Measurements from ENCODE around the gene PPP1R14B.
"Not testable (repeated sequence)": the region's sequence is repeated elsewhere in the genome, so short reads cannot be mapped to it uniquely, and the experiment has no call there.

Gene PPP1R14B

GRCh38 chr11:64251016-64251752 lies 4.4 kb upstream of the PPP1R14B start, which contains the start of gene PLCB3:
Gene PLCB3 (plus strand): TSS chr11:64251530. CDS start chr11:64251650, 120 bp downstream.
- Mint-ChIP-seq H3K4me3 (peak within 1 kb of the TSS; percentile 91 to 94), H3K27me3 (no peaks in the 10 kb centered on the region), H3K36me3 (ENCODE audit: insufficient read depth) (peaks cover 18% of the 10 kb centered on the region), H3K9me3 (no peaks in the 10 kb centered on the region), H3K4me1 (ENCODE audit: low read depth in 2 of 2) (peaks cover 7 to 26% of the 10 kb centered on the region in 2 donors), H3K27ac (peak within 1 kb of the TSS in 1 of 2 donors; percentile 86)
- peak; percentile 65 for ATAC-seq (replicated peaks)
- DNase-seq = peak; percentile 49 to 62 (median 50)

- H3K27me3 Mint-ChIP-seq = no peaks in the 10 kb centered on the region
- H3K36me3 Mint-ChIP-seq (ENCODE audit: insufficient read depth) = peaks cover 23% of the 10 kb centered on the region
- peak overlapping the region; percentile 67 to 91 for H3K4me3 Mint-ChIP-seq
- no peak overlapping the region for H3K27ac Mint-ChIP-seq
- no peak for DNase-seq
- no peaks in the 10 kb centered on the region for H3K9me3 Mint-ChIP-seq
- no peak for ATAC-seq (replicated peaks)
- H3K4me1 Mint-ChIP-seq (ENCODE audit: low read depth in 2 of 2) = peaks cover 14 to 32% of the 10 kb centered on the region in 2 donors
Measured at GRCh38 chr11:64250415-64251015, 3.8 kb upstream of the PPP1R14B start.

GRCh38 chr11:64249563-64250414 lies 3.0 kb upstream of the PPP1R14B start:
- no peak for ATAC-seq (replicated peaks)
- H3K36me3 Mint-ChIP-seq (ENCODE audit: insufficient read depth) = peaks cover 21% of the 10 kb centered on the region
- H3K27ac Mint-ChIP-seq = no peak overlapping the region
- no peak for DNase-seq
- no peaks in the 10 kb centered on the region for H3K27me3 Mint-ChIP-seq
- peaks cover 21 to 34% of the 10 kb centered on the region in 2 donors for H3K4me1 Mint-ChIP-seq (ENCODE audit: low read depth in 2 of 2)
- H3K4me3 Mint-ChIP-seq = peak overlapping the region in 1 of 2 donors; percentile 67
- no peaks in the 10 kb centered on the region for H3K9me3 Mint-ChIP-seq

DNA sequence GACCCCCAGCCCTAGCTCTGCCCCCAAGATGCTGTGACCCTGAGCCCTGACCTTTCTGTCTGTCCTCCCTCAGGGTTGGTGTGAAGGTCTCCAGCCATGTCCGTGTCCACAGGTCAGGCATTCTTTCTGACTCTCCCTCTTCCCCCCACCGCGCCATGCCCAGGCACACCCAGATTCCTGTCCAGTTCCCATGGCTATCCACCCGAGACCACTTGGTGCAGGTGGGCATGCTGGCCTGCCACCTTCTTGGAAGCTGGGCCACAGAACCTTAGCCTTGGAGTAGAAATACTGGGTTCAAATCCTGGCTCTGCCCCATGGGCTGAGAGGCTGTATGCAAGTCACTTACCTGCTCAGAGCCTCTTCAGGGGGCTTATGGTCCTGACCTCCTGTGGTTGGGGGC lies 2.3 kb upstream of the PPP1R14B start:
- Mint-ChIP-seq H3K36me3 (ENCODE audit: insufficient read depth) (peaks cover 18% of the 10 kb centered on the region), H3K9me3 (no peaks in the 10 kb centered on the region), H3K4me1 (ENCODE audit: low read depth in 2 of 2) (peaks cover 21 to 33% of the 10 kb centered on the region in 2 donors), H3K27ac (no peak overlapping the region), H3K4me3 (peak overlapping the region in 1 of 2 donors; percentile 89), H3K27me3 (no peaks in the 10 kb centered on the region)
- no peak for ATAC-seq (replicated peaks)
- no peak for DNase-seq

GRCh38 chr11:64248578-64248977 lies 1.8 kb upstream of the PPP1R14B start:
- no peaks in the 10 kb centered on the region for H3K9me3 Mint-ChIP-seq
- no peaks in the 10 kb centered on the region for H3K27me3 Mint-ChIP-seq
- H3K27ac Mint-ChIP-seq = no peak overlapping the region
- DNase-seq (no peak), ATAC-seq (replicated peaks) (no peak)
- H3K36me3 Mint-ChIP-seq (ENCODE audit: insufficient read depth) = peaks cover 18% of the 10 kb centered on the region
- peak overlapping the region in 1 of 2 donors; percentile 89 for H3K4me3 Mint-ChIP-seq
- H3K4me1 Mint-ChIP-seq (ENCODE audit: low read depth in 2 of 2) = peaks cover 24 to 29% of the 10 kb centered on the region in 2 donors

GRCh38 chr11:64247729-64248531 lies 1.2 kb upstream of the PPP1R14B start:
- ATAC-seq (replicated peaks) (no peak), DNase-seq (no peak)
- Mint-ChIP-seq H3K4me1 (ENCODE audit: low read depth in 2 of 2) (peaks cover 30 to 32% of the 10 kb centered on the region in 2 donors), H3K9me3 (no peaks in the 10 kb centered on the region), H3K27ac (no peak overlapping the region), H3K27me3 (no peaks in the 10 kb centered on the region), H3K4me3 (peak overlapping the region; percentile 86 to 89), H3K36me3 (ENCODE audit: insufficient read depth) (peaks cover 18% of the 10 kb centered on the region)

DNA sequence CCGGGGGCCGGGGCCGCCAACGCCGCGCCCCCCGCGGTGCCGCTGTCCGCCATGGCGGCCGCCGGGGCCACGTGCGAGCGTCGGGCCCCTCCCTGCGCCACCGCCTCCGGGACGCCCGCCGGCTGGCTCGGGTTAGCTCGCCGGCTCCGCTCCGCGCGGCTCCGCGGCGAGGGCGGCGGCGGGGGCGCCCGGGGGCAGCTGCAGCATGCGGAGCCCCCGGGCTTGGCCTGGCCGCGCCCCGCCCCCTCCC lies 197 bp downstream of the PPP1R14B start:
- peak overlapping the region; percentile 86 to 89 for H3K4me3 Mint-ChIP-seq
- not testable (repeated sequence) for DNase-seq, H3K27me3 Mint-ChIP-seq, H3K9me3 Mint-ChIP-seq
- peaks cover 12% of the 10 kb centered on the region for H3K36me3 Mint-ChIP-seq (ENCODE audit: insufficient read depth)
- H3K4me1 Mint-ChIP-seq (ENCODE audit: low read depth in 2 of 2) = peaks cover 24 to 33% of the 10 kb centered on the region in 2 donors
- peak; percentile 11 for ATAC-seq (replicated peaks)
- peak overlapping the region; percentile 88 to 90 for H3K27ac Mint-ChIP-seq

GRCh38 chr11:64245797-64246620 lies 734 bp downstream of the PPP1R14B start:
- no peaks in the 10 kb centered on the region for H3K27me3 Mint-ChIP-seq
- peaks cover 27 to 33% of the 10 kb centered on the region in 2 donors for H3K4me1 Mint-ChIP-seq (ENCODE audit: low read depth in 2 of 2)
- peak; percentile 5 for ATAC-seq (replicated peaks)
- peaks cover 18% of the 10 kb centered on the region for H3K36me3 Mint-ChIP-seq (ENCODE audit: insufficient read depth)
- peak overlapping the region; percentile 87 for H3K4me3 Mint-ChIP-seq
- no peaks in the 10 kb centered on the region for H3K9me3 Mint-ChIP-seq
- peak overlapping the region; percentile 90 to 96 for H3K27ac Mint-ChIP-seq
- peak; percentile 53 to 64 (median 59) for DNase-seq

- no peaks in the 10 kb centered on the region for H3K27me3 Mint-ChIP-seq
- peaks cover 31 to 35% of the 10 kb centered on the region in 2 donors for H3K4me1 Mint-ChIP-seq (ENCODE audit: low read depth in 2 of 2)
- DNase-seq (peak; percentile 57 to 58 (median 58)), ATAC-seq (replicated peaks) (peak; percentile 7)
- H3K9me3 Mint-ChIP-seq = no peaks in the 10 kb centered on the region
- peak overlapping the region; percentile 90 to 96 for H3K27ac Mint-ChIP-seq
- peak overlapping the region; percentile 87 for H3K4me3 Mint-ChIP-seq
- H3K36me3 Mint-ChIP-seq (ENCODE audit: insufficient read depth) = peaks cover 24% of the 10 kb centered on the region
Measured at GRCh38 chr11:64245401-64245796, 1.3 kb downstream of the PPP1R14B start.

- H3K4me3 Mint-ChIP-seq = peak overlapping the region; percentile 87
- no peak for DNase-seq
- no peaks in the 10 kb centered on the region for H3K9me3 Mint-ChIP-seq
- peaks cover 27% of the 10 kb centered on the region for H3K36me3 Mint-ChIP-seq (ENCODE audit: insufficient read depth)
- no peak for ATAC-seq (replicated peaks)
- peak overlapping the region; percentile 90 to 96 for H3K27ac Mint-ChIP-seq
- no peaks in the 10 kb centered on the region for H3K27me3 Mint-ChIP-seq
- H3K4me1 Mint-ChIP-seq (ENCODE audit: low read depth in 2 of 2) = peaks cover 35 to 37% of the 10 kb centered on the region in 2 donors
Measured at GRCh38 chr11:64244966-64245365, 1.8 kb downstream of the PPP1R14B start.

DNA sequence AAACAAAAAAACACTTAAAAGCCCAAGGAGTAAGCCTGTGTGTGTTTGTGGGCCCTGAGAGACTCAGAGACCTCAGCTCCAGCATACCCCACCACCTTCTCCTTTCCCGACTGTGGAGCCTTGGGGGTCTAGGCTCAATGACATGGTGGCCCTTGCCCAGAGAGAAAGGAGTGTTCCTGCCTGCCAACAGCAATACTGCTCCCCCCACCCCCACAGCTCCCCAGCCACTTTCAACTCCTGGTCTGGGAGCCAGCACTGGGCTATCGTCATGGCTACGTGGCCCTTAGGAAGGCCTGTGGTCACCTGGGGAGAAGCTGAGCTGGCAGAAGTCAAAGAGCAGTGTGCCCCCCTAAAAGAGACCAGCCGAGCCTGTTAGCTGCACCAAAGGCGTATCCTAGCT lies 2.6 kb downstream of the PPP1R14B start:
- Mint-ChIP-seq H3K27ac (peak overlapping the region in 1 of 2 donors; percentile 49), H3K27me3 (no peaks in the 10 kb centered on the region), H3K9me3 (no peaks in the 10 kb centered on the region), H3K4me1 (ENCODE audit: low read depth in 2 of 2) (peaks cover 38 to 40% of the 10 kb centered on the region in 2 donors), H3K4me3 (peak overlapping the region; percentile 87), H3K36me3 (ENCODE audit: insufficient read depth) (peaks cover 30% of the 10 kb centered on the region)
- ATAC-seq (replicated peaks) (no peak), DNase-seq (no peak)

DNA sequence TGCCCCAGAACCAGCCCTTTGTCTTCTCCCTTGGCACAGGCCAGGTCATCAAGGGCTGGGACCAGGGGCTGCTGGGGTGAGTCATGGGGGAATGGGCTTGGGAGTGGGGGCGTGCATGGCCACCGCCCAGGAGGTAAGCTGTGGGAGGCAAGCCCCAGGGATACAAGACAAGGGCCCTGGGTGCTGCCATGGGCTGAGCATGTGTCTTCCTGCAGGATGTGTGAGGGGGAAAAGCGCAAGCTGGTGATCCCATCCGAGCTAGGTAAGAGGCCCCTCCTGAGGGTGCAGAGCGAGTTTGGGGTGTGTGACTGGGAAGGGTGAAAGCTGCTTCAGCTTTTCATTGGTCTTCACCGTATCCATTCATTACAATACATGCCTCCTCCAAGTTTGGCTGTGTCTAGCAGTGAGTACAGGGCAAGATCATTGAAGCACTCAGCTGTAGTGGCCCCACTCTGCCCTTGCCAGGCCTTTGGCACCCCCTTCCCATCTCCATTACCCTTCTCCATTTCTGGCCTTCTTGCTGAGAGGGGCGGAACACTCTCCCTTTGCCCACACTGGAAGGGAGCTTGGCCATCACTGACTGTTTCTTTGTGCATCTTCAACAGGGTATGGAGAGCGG lies 3.4 kb downstream of the PPP1R14B start:
- Mint-ChIP-seq H3K27me3 (no peaks in the 10 kb centered on the region), H3K4me3 (peak overlapping the region; percentile 87), H3K4me1 (ENCODE audit: low read depth in 2 of 2) (peaks cover 38 to 40% of the 10 kb centered on the region in 2 donors), H3K36me3 (ENCODE audit: insufficient read depth) (peaks cover 30% of the 10 kb centered on the region), H3K9me3 (no peaks in the 10 kb centered on the region), H3K27ac (peak overlapping the region; percentile 16 to 49)
- no peak for DNase-seq
- no peak for ATAC-seq (replicated peaks)
